DMS79 (cell line): Measurements from ENCODE around the gene CDKN2B.

Experiments used
- DNase-seq: peaks from one replicate; lab custom pipeline; 2025; lab: John Stamatoyannopoulos, UW

Gene CDKN2B

GRCh38 chr9:22033012-22033630, 24.0 kb upstream of the CDKN2B start:
- no peak for DNase-seq

- DNase-seq, result no peak
Measured at GRCh38 chr9:22031655-22032411, 22.7 kb upstream of the CDKN2B start.

- no peak for DNase-seq
Measured at GRCh38 chr9:22030101-22030598, 21.0 kb upstream of the CDKN2B start.

GRCh38 chr9:22029231-22029630, 20.1 kb upstream of the CDKN2B start:
- DNase-seq, result no peak

- DNase-seq, result no peak
Measured at GRCh38 chr9:22028394-22028793, 19.3 kb upstream of the CDKN2B start.

GRCh38 chr9:22026696-22027095, 17.6 kb upstream of the CDKN2B start:
- no peak for DNase-seq

- no peak for DNase-seq
Measured at GRCh38 chr9:22022396-22022795, 13.3 kb upstream of the CDKN2B start.

GRCh38 chr9:22010866-22011625, 1.9 kb upstream of the CDKN2B start:
- DNase-seq, result no peak

- DNase-seq, result no peak
Measured at GRCh38 chr9:22009506-22009867, 382 bp upstream of the CDKN2B start.

GRCh38 chr9:22008384-22008716, 755 bp downstream of the CDKN2B start:
- DNase-seq, result no peak

- no peak for DNase-seq
Measured at GRCh38 chr9:22005702-22006606, 3.2 kb downstream of the CDKN2B start.

- DNase-seq, result no peak
Measured at GRCh38 chr9:22005021-22005701, 3.9 kb downstream of the CDKN2B start.

GRCh38 chr9:22002038-22002437, 7.1 kb downstream of the CDKN2B start:
- DNase-seq, result no peak

GRCh38 chr9:21998026-21998425, 11.1 kb downstream of the CDKN2B start:
- DNase-seq, result no peak

GRCh38 chr9:21997480-21997879, 11.6 kb downstream of the CDKN2B start:
- no peak for DNase-seq

- no peak for DNase-seq
Measured at GRCh38 chr9:21996858-21997257, 12.2 kb downstream of the CDKN2B start.

GRCh38 chr9:21996438-21996837, 12.7 kb downstream of the CDKN2B start:
- DNase-seq, result peak; percentile 10

GRCh38 chr9:21995666-21996398, 13.3 kb downstream of the CDKN2B start:
- DNase-seq, result no peak

GRCh38 chr9:21995006-21995665, 14.0 kb downstream of the CDKN2B start:
- DNase-seq, result peak; percentile 76

- peak; percentile 87 for DNase-seq
Measured at GRCh38 chr9:21994556-21995005, 14.5 kb downstream of the CDKN2B start, which contains the start of gene CDKN2B-AS1. Gene CDKN2B-AS1, plus strand, starts transcription at chr9:21994791.
